H9 (cell line): ENCODE measurements around the gene SPEN. TPM values are rescaled to one million over a fixed set of nuclear protein-coding genes. Genes with fewer than 3 reads are reported as not detected.

Experiments used
- DNase-seq: peaks from one replicate; pipeline ENCODE4 v3.0.0-alpha.2; 2017
- H2AFZ ChIP-seq: one replicate; pipeline ENCODE4 v1.6.1; 2013; ENCODE audit warnings: mild to moderate bottlenecking, low read length, control low read depth, moderate library complexity
- H2AK5ac ChIP-seq: 2 replicates; pipeline ENCODE4 v1.6.1; 2013; ENCODE audit warnings: low read length, control low read depth, mixed read lengths; ENCODE audit not compliant: insufficient read length
- H2BK120ac ChIP-seq: one replicate; pipeline ENCODE4 v1.6.1; 2013; ENCODE audit warnings: low read depth, mild to moderate bottlenecking, low read length, control low read depth, inconsistent platforms; ENCODE audit not compliant: poor library complexity, severe bottlenecking
- H2BK12ac ChIP-seq: 2 replicates; pipeline ENCODE4 v1.6.1; 2013; ENCODE audit warnings: low read length, control low read depth, mixed read lengths, low read depth; ENCODE audit not compliant: insufficient read length
- H2BK15ac ChIP-seq: 2 replicates; pipeline ENCODE4 v1.6.1; 2013; ENCODE audit warnings: low read depth, low read length, control low read depth
- H2BK20ac ChIP-seq: one replicate; pipeline ENCODE4 v1.6.1; 2013; ENCODE audit warnings: low read depth, mild to moderate bottlenecking, low read length, control low read depth, inconsistent platforms; ENCODE audit not compliant: poor library complexity, severe bottlenecking
- H2BK5ac ChIP-seq: 2 replicates; pipeline ENCODE4 v1.6.1; 2013; ENCODE audit warnings: low read length, control low read depth, mixed read lengths; ENCODE audit not compliant: insufficient read length
- H3K14ac ChIP-seq: 2 replicates; pipeline ENCODE4 v1.6.1; 2013; ENCODE audit warnings: low read length, control low read depth; ENCODE audit not compliant: insufficient read depth
- H3K18ac ChIP-seq: 2 replicates; pipeline ENCODE4 v1.6.1; 2013; ENCODE audit warnings: low read depth, mild to moderate bottlenecking, mixed read lengths, low read length, control low read depth; ENCODE audit not compliant: insufficient read length
- H3K23ac ChIP-seq: 2 replicates; pipeline ENCODE4 v1.6.1; 2013; ENCODE audit warnings: low read length, control low read depth, mixed read lengths, low read depth; ENCODE audit not compliant: insufficient read length
- H3K23me2 ChIP-seq: 2 replicates; pipeline ENCODE4 v1.6.1; 2013; ENCODE audit warnings: low read depth, mild to moderate bottlenecking, mixed read lengths, low read length, control low read depth; ENCODE audit not compliant: insufficient read length, poor library complexity, severe bottlenecking
- H3K27ac ChIP-seq: 2 replicates; pipeline ENCODE4 v1.5.1; 2013; ENCODE audit warnings: low read length, control low read depth, mixed read lengths, low read depth; ENCODE audit not compliant: insufficient read length
- H3K27me3 ChIP-seq: 2 replicates; pipeline ENCODE4 v1.6.1; 2013; ENCODE audit warnings: low read length, control low read depth, inconsistent platforms; ENCODE audit not compliant: insufficient read depth
- H3K4ac ChIP-seq: 2 replicates; pipeline ENCODE4 v1.6.1; 2013; ENCODE audit warnings: low read depth, mild to moderate bottlenecking, control low read depth, inconsistent platforms, low read length, moderate library complexity
- H3K4me1 ChIP-seq: 2 replicates; pipeline ENCODE4 v1.6.1; 2013; ENCODE audit warnings: low read length, control low read depth, inconsistent platforms; ENCODE audit not compliant: insufficient read depth
- H3K4me2 ChIP-seq: 2 replicates; pipeline ENCODE4 v1.6.1; 2013; ENCODE audit warnings: low read length, control low read depth, mixed read lengths; ENCODE audit not compliant: insufficient read length, insufficient read depth
- H3K56ac ChIP-seq: 2 replicates; pipeline ENCODE4 v1.6.1; 2013; ENCODE audit warnings: low read depth, mild to moderate bottlenecking, mixed read lengths, low read length, control low read depth; ENCODE audit not compliant: insufficient read length
- H3K79me1 ChIP-seq: 2 replicates; pipeline ENCODE4 v1.6.1; 2013; ENCODE audit warnings: low read depth, mild to moderate bottlenecking, moderate library complexity, low read length, control low read depth, inconsistent platforms; ENCODE audit not compliant: insufficient read depth, poor library complexity, severe bottlenecking
- H3K79me2 ChIP-seq: 2 replicates; pipeline ENCODE4 v1.6.1; 2013; ENCODE audit warnings: low read length, control low read depth, inconsistent platforms; ENCODE audit not compliant: insufficient read depth
- H3K9ac ChIP-seq: 2 replicates; pipeline ENCODE4 v1.6.1; 2013; ENCODE audit warnings: low read length, control low read depth, mixed read lengths; ENCODE audit not compliant: insufficient read length; ENCODE audit errors: extremely low read depth
- H3K9me3 ChIP-seq: one replicate; pipeline ENCODE4 v1.6.1; 2013; ENCODE audit warnings: low read depth, low read length, inconsistent platforms; ENCODE audit not compliant: control insufficient read depth
- H3T11ph ChIP-seq: one replicate; pipeline ENCODE4 v1.6.1; 2013; ENCODE audit warnings: mild to moderate bottlenecking, low read length, control low read depth, inconsistent platforms
- H4K20me1 ChIP-seq: one replicate; pipeline ENCODE4 v1.6.1; 2013; ENCODE audit not compliant: control insufficient read depth, insufficient read length, insufficient read depth
- H4K5ac ChIP-seq: 2 replicates; pipeline ENCODE4 v1.6.1; 2013; ENCODE audit warnings: low read depth, mild to moderate bottlenecking, mixed read lengths, low read length, control low read depth; ENCODE audit not compliant: insufficient read length
- H4K8ac ChIP-seq: replicated peaks from 2 replicates; pipeline ENCODE4 v1.6.1; 2013; ENCODE audit warnings: low read length, control low read depth, mixed read lengths, low read depth; ENCODE audit not compliant: insufficient read length
- H4K91ac ChIP-seq: 2 replicates; pipeline ENCODE4 v1.6.1; 2013; ENCODE audit warnings: low read depth, mild to moderate bottlenecking, moderate library complexity, mixed read lengths, low read length, control low read depth; ENCODE audit not compliant: insufficient read length
- H3K27ac Mint-ChIP-seq, 3 experiments: 2 replicates in 2 of 3; 3 replicates in 1 of 3; pipeline ENCODE4 v1.8.0; 2020 to 2021; ENCODE audit warnings: mixed read lengths in 3 of 3, mild to moderate bottlenecking in 1 of 3, moderate library complexity in 1 of 3
- H3K27me3 Mint-ChIP-seq: 2 replicates; pipeline ENCODE4 v1.8.0; 2021; ENCODE audit warnings: low read depth, mild to moderate bottlenecking, moderate library complexity, mixed read lengths
- H3K36me3 Mint-ChIP-seq, 3 experiments: 2 replicates in 2 of 3; 3 replicates in 1 of 3; pipeline ENCODE4 v1.8.0; 2020 to 2021; ENCODE audit warnings: low read depth in 3 of 3, mixed read lengths in 3 of 3; ENCODE audit not compliant: insufficient read depth in 1 of 3
- H3K4me1 Mint-ChIP-seq, 2 experiments: 2 replicates each; pipeline ENCODE4 v1.8.0; 2020; ENCODE audit warnings: mixed read lengths in 2 of 2
- H3K4me3 Mint-ChIP-seq, 2 experiments: 2 replicates in 1 of 2; 3 replicates in 1 of 2; pipeline ENCODE4 v1.8.0; 2020 to 2021; ENCODE audit warnings: mild to moderate bottlenecking in 2 of 2, mixed read lengths in 2 of 2, moderate library complexity in 1 of 2
- H3K9me3 Mint-ChIP-seq, 2 experiments: 2 replicates in 1 of 2; 3 replicates in 1 of 2; pipeline ENCODE4 v1.8.0; 2020; ENCODE audit warnings: mild to moderate bottlenecking in 2 of 2, mixed read lengths in 2 of 2, moderate library complexity in 1 of 2
- CTCF ChIP-seq: fragments of 200-600 bp; sonication (generic); conservative IDR thresholded peaks from 3 replicates; pipeline ENCODE4 v1.8.0; 2021; ENCODE audit warnings: antibody characterized with exemption, mild to moderate bottlenecking
- WGBS: extraction: QIAGEN DNeasy Blood & Tissue Kit; methylation state at CpG from one replicate; pipeline ENCODE4 v1.1.7; 2013; ENCODE audit warnings: missing lambda C conversion rate, low lambda C conversion rate, mixed read lengths; ENCODE audit not compliant: insufficient read length; ENCODE audit errors: extremely low coverage; 5-methylcytosine and 5-hydroxymethylcytosine counted together
- total RNA-seq: library from RNA; stranded (reverse); gene quantifications from 2 replicates; pipeline ENCODE4 v1.2.1, GENCODE V29; 2021

The SPEN gene
- total RNA-seq, 1 experiment from 2014 or later, result 59.6 TPM

- H2AFZ ChIP-seq, result no peak overlapping the region
- no peaks in the 10 kb centered on the region for H3K9me3 ChIP-seq
- H3K4me2 ChIP-seq, result no peak overlapping the region
- H4K5ac ChIP-seq, result no peak overlapping the region
- H2BK120ac ChIP-seq, result no peak overlapping the region
- WGBS, result no CpG with 5 or more reads among the region's 3 CpGs
- Mint-ChIP-seq H3K4me1 (peaks cover 27 to 29% of the 10 kb centered on the region in 2 experiments), H3K27me3 (no peaks in the 10 kb centered on the region; the same call in 1 of the 2 replicates), H3K4me3 (0 out of 5 replicates have a peak overlapping the region, but pooled peaks of 1 of the 2 experiments have one; percentile 23), H3K36me3 (peaks cover 0 to 2% (median 2%) of the 10 kb centered on the region in 3 experiments; a peak in 2 of 7 replicates), H3K9me3 (no peaks in the 10 kb centered on the region; a peak in 1 of 5 replicates), H3K27ac (no peak overlapping the region)
- H3K27me3 ChIP-seq, result no peaks in the 10 kb centered on the region
- TF ChIP-seq CTCF, result no peak
- no peak overlapping the region for H3K18ac ChIP-seq
- no peak overlapping the region for H2BK12ac ChIP-seq
- H3K79me2 ChIP-seq, result peaks cover 16% of the 10 kb centered on the region; the same call in 1 of the 2 replicates
- H3K9ac ChIP-seq, result no peak overlapping the region
- H3K56ac ChIP-seq, result no peak overlapping the region
- H2BK5ac ChIP-seq, result no peak overlapping the region
- H3T11ph ChIP-seq, result no peak overlapping the region
- H3K23me2 ChIP-seq, result peaks cover 16% of the 10 kb centered on the region
- no peak overlapping the region for H3K27ac ChIP-seq
- H3K4me1 ChIP-seq, result peaks cover 2% of the 10 kb centered on the region; the same call in 1 of the 2 replicates
- H3K4ac ChIP-seq, result no peak overlapping the region
- no peak overlapping the region for H4K91ac ChIP-seq
- no peak overlapping the region for H4K8ac ChIP-seq
- no peak for DNase-seq
- no peak overlapping the region for H2BK15ac ChIP-seq
- no peaks in the 10 kb centered on the region for H4K20me1 ChIP-seq
- no peak overlapping the region for H3K14ac ChIP-seq
- no peak overlapping the region for H2BK20ac ChIP-seq
- H3K23ac ChIP-seq, result no peak overlapping the region
- H2AK5ac ChIP-seq, result no peak overlapping the region
- peaks cover 3% of the 10 kb centered on the region for H3K79me1 ChIP-seq
These were observed 5.4 kb downstream of the SPEN start for GRCh38 chr1:15852828-15853302.
